K562 (cell line): ENCODE measurements around the gene TRIM65. TPM values are rescaled to one million over a fixed set of nuclear protein-coding genes. Genes with fewer than 3 reads are reported as not detected.

Experiments
- ATF6 ChIP-seq: sonication (generic); formaldehyde crosslinking; IDR thresholded peaks from 2 replicates; pipeline ENCODE4 v1.4.0; 2020; ENCODE audit warnings: mild to moderate bottlenecking, missing genetic modification reagents
- BMI1 ChIP-seq: fragments of 150-350 bp; IDR thresholded peaks from 2 replicates; pipeline ENCODE4 v1.6.1; 2014; ENCODE audit warnings: low read length
- CGGBP1 ChIP-seq: fragments of 250-450 bp; sonication (Bioruptor Pico); IDR thresholded peaks from 2 replicates; pipeline ENCODE4 v1.9.0; 2021; ENCODE audit warnings: mild to moderate bottlenecking
- E2F1 ChIP-seq: sonication (generic); formaldehyde crosslinking; IDR thresholded peaks from 2 replicates; pipeline ENCODE4 v1.8.1; 2023; ENCODE audit warnings: mild to moderate bottlenecking, missing genetic modification reagents, moderate library complexity
- E2F6 ChIP-seq, 2 experiments: IDR thresholded peaks; 2 replicates each; pipeline ENCODE4 v1.6.1; 2011; ENCODE audit warnings: borderline replicate concordance in 1 of 2, control low read depth in 1 of 2, low read depth in 1 of 2, low read length in 1 of 2, mild to moderate bottlenecking in 1 of 2, mixed read lengths in 1 of 2, moderate library complexity in 1 of 2; ENCODE audit not compliant: insufficient read depth in 1 of 2, insufficient read length in 1 of 2, poor library complexity in 1 of 2, severe bottlenecking in 1 of 2; ENCODE audit errors: extremely low read depth in 1 of 2
- HCFC1 ChIP-seq: IDR thresholded peaks from 2 replicates; pipeline ENCODE4 v1.6.1; 2012; ENCODE audit warnings: low read depth, low read length, improper control_type of control experiment
- HEY1 ChIP-seq: fragments of 250-450 bp; sonication (Bioruptor Pico); IDR thresholded peaks from 2 replicates; pipeline ENCODE4 v1.5.0; 2020; ENCODE audit warnings: mild to moderate bottlenecking, moderate library complexity, borderline replicate concordance
- HMG20B ChIP-seq: fragments of 250-450 bp; sonication (Bioruptor Pico); IDR thresholded peaks from 2 replicates; pipeline ENCODE4 v1.5.0; 2021; ENCODE audit warnings: mild to moderate bottlenecking
- KAT7 ChIP-seq: sonication (generic); formaldehyde crosslinking; IDR thresholded peaks from 2 replicates; pipeline ENCODE4 v1.8.0; 2022; ENCODE audit warnings: missing genetic modification reagents, mild to moderate bottlenecking, borderline replicate concordance
- PHF21A ChIP-seq: fragments of 450-650 bp; IDR thresholded peaks from 2 replicates; pipeline ENCODE4 v1.6.1; 2017; ENCODE audit warnings: low read depth, borderline replicate concordance
- RREB1 ChIP-seq: fragments of 250-450 bp; sonication (Bioruptor Pico); IDR thresholded peaks from 2 replicates; pipeline ENCODE4 v1.4.0; 2020
- SMARCE1 ChIP-seq: fragments of 450-650 bp; IDR thresholded peaks from 2 replicates; pipeline ENCODE4 v1.7.1; 2016; ENCODE audit warnings: mild to moderate bottlenecking
- TCF7 ChIP-seq: sonication (generic); IDR thresholded peaks from 2 replicates; pipeline ENCODE4 v1.6.1; 2016; ENCODE audit warnings: antibody characterized with exemption, borderline replicate concordance
- ZC3H11A ChIP-seq: IDR thresholded peaks from 2 replicates; pipeline ENCODE4 v1.6.1; 2012; ENCODE audit warnings: low read depth, low read length, improper control_type of control experiment
- ZNF24 ChIP-seq: fragments of 450-650 bp; IDR thresholded peaks from 2 replicates; pipeline ENCODE4 v1.6.1; 2016
- polyA plus RNA-seq, 8 experiments: library from polyadenylated mRNA; depleted of rRNA in 4 of 8; stranded (reverse) in 5 of 8; unstranded in 3 of 8; fragments of >200 nt; fragmentation: Nextera tagmentation in 2 of 8; fragmentation: Illumina TruSeq in 1 of 8; extraction: Ambion mirVana in 2 of 8; extraction: Trizol in 1 of 8; gene quantifications; 2 replicates each; pipeline versions ENCODE4 v1.2.1 to v1.2.3, GENCODE V29; 2011 to 2014; ENCODE audit warnings: inconsistent platforms in 1 of 8, missing spikeins in 1 of 8
- total RNA-seq, 7 experiments: library from RNA; depleted of rRNA in 6 of 7; stranded (reverse); fragments of >200 nt in 6 of 7; fragmentation: Illumina TruSeq in 2 of 7; extraction: Trizol in 2 of 7; gene quantifications; 2 replicates each; pipeline versions ENCODE4 v1.2.1 to v1.2.3, GENCODE V29; 2011 to 2021; ENCODE audit warnings: low replicate concordance in 1 of 7

The TRIM65 gene
- total and polyA plus RNA-seq, 9 of the 15 experiments (the other 6 are each of a cell fraction or from before 2014, with no cell fraction given): 2.8 to 45.7 (median 22.9) TPM

- no peak for TF ChIP-seq RREB1
- peak; percentile 94 for TF ChIP-seq E2F1 (CRISPR knock-in tag)
- TF ChIP-seq TCF7: no peak
- TF ChIP-seq ZNF24: no peak
- TF ChIP-seq BMI1: 0 out of 2 replicates have a peak, but pooled peaks have one; percentile 43
- TF ChIP-seq CGGBP1 (CRISPR knock-in tag): no peak
- peak; percentile 97 for TF ChIP-seq HCFC1
- TF ChIP-seq PHF21A: no peak
- no peak for TF ChIP-seq SMARCE1
- no peak for TF ChIP-seq ZC3H11A
- peak; percentile 84 to 93 for TF ChIP-seq E2F6 (IDR thresholded peaks at IDR 0.05; ENCODE audit: borderline replicate concordance in 1 of 2, extremely low read depth in 1 of 2, insufficient read depth in 1 of 2, insufficient read length in 1 of 2, low read depth in 1 of 2, low read length in 1 of 2, poor library complexity in 1 of 2, severe bottlenecking in 1 of 2)
- no peak for TF ChIP-seq HEY1
- peak; percentile 96 for TF ChIP-seq ATF6 (CRISPR knock-in tag)
- TF ChIP-seq HMG20B: no peak
- TF ChIP-seq KAT7 (CRISPR knock-in tag): peak; percentile 97
Measured at GRCh38 chr17:75940727-75941441, 44.1 kb upstream of the TRIM65 start, which contains the start of gene FBF1 (continued).
